ENCODE data around the gene LYRM9.

- TF ChIP-seq, protein P1, sequence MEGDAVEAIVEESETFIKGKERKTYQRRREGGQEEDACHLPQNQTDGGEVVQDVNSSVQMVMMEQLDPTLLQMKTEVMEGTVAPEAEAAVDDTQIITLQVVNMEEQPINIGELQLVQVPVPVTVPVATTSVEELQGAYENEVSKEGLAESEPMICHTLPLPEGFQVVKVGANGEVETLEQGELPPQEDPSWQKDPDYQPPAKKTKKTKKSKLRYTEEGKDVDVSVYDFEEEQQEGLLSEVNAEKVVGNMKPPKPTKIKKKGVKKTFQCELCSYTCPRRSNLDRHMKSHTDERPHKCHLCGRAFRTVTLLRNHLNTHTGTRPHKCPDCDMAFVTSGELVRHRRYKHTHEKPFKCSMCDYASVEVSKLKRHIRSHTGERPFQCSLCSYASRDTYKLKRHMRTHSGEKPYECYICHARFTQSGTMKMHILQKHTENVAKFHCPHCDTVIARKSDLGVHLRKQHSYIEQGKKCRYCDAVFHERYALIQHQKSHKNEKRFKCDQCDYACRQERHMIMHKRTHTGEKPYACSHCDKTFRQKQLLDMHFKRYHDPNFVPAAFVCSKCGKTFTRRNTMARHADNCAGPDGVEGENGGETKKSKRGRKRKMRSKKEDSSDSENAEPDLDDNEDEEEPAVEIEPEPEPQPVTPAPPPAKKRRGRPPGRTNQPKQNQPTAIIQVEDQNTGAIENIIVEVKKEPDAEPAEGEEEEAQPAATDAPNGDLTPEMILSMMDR (IDR thresholded peaks at IDR 0.05) = no peak
- no peak for TF ChIP-seq POLR2A (IDR thresholded peaks at IDR 0.05)
Measured at GRCh38 chr17:27849474-27850185, 43.5 kb downstream of the LYRM9 start.
